Mesothelial cell of epicardium (in vitro differentiated cells): Measurements from ENCODE around the gene RHBDF1. TPM values are rescaled to one million over a fixed set of nuclear protein-coding genes. Genes with fewer than 3 reads are reported as not detected.

Experiments used
- DNase-seq, 2 experiments: peaks; one replicate each; pipeline ENCODE4 v3.0.0; 2021; ENCODE audit warnings: low spot score in 2 of 2; ENCODE audit not compliant: unreplicated experiment in 2 of 2
- H3K27ac Mint-ChIP-seq: 2 replicates; pipeline ENCODE4 v1.8.0; 2021; ENCODE audit warnings: mixed read lengths
- H3K27me3 Mint-ChIP-seq: 2 replicates; pipeline ENCODE4 v1.8.0; 2021; ENCODE audit warnings: low read depth, mixed read lengths
- H3K36me3 Mint-ChIP-seq: 2 replicates; pipeline ENCODE4 v1.8.0; 2021; ENCODE audit warnings: mixed read lengths
- H3K4me1 Mint-ChIP-seq: 2 replicates; pipeline ENCODE4 v1.8.0; 2021; ENCODE audit warnings: mixed read lengths
- H3K4me3 Mint-ChIP-seq: 2 replicates; pipeline ENCODE4 v1.8.0; 2021; ENCODE audit warnings: mild to moderate bottlenecking, moderate library complexity, mixed read lengths
- H3K9me3 Mint-ChIP-seq: 2 replicates; pipeline ENCODE4 v1.8.0; 2021; ENCODE audit warnings: mixed read lengths
- total RNA-seq: library from RNA; stranded (reverse); gene quantifications from 3 replicates; pipeline ENCODE4 v1.2.1, GENCODE V29; 2021
- TF ChIP-seq, protein P1 (sequence below): fragments of 200-600 bp; sonication (generic); IDR thresholded peaks from one replicate; pipeline ENCODE4 v1.5.0; 2021; ENCODE audit warnings: antibody characterized with exemption; ENCODE audit not compliant: unreplicated experiment

RHBDF1 gene
- total RNA-seq, 1 donor from 2014 or later, result 81.2 TPM

DNA sequence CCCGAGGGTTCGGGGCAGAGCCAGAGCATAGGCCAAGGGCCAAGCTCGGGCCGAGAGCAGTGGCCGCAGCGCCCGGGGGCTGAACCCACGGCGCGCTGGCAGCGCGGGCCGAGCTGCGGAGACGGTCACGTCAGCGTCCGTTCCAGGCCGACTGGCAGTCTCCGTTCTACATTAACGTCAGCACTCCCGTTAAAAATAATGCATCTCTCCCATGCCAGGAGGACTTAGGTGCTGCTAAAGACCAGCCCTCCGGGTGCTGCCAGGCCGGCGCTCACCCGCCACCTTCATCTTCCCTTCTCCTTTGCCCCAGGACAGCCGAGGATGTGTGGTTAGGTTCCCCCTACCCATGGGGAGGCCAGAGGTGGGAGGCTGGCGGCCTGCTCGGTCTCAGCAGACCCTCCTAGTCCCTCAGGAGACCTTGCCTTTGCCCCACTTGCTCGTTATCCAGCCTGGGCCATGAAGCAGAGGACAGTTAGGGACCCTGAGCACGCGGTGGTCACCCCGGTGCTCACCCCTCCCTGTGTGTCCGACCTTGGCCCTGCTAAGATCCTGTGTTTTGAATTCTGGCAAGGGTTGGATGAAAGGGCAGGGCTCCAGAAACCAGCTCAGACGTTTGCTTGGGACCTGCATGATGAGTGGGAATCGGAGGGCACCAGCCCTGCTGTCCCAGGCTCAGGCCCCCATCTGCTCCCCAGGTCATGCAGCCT, 6.2 kb upstream of the RHBDF1 start:
- H3K4me1 Mint-ChIP-seq, result peaks cover 37% of the 10 kb centered on the region
- peak overlapping the region; percentile 89 for H3K27ac Mint-ChIP-seq
- H3K36me3 Mint-ChIP-seq, result no peaks in the 10 kb centered on the region
- H3K9me3 Mint-ChIP-seq, result no peaks in the 10 kb centered on the region
- no peaks in the 10 kb centered on the region for H3K27me3 Mint-ChIP-seq
- peak in 1 of 2 experiments; percentile 49 for DNase-seq
- peak overlapping the region; percentile 83 for H3K4me3 Mint-ChIP-seq
- TF ChIP-seq, protein P1, sequence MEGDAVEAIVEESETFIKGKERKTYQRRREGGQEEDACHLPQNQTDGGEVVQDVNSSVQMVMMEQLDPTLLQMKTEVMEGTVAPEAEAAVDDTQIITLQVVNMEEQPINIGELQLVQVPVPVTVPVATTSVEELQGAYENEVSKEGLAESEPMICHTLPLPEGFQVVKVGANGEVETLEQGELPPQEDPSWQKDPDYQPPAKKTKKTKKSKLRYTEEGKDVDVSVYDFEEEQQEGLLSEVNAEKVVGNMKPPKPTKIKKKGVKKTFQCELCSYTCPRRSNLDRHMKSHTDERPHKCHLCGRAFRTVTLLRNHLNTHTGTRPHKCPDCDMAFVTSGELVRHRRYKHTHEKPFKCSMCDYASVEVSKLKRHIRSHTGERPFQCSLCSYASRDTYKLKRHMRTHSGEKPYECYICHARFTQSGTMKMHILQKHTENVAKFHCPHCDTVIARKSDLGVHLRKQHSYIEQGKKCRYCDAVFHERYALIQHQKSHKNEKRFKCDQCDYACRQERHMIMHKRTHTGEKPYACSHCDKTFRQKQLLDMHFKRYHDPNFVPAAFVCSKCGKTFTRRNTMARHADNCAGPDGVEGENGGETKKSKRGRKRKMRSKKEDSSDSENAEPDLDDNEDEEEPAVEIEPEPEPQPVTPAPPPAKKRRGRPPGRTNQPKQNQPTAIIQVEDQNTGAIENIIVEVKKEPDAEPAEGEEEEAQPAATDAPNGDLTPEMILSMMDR, result no peak

DNA sequence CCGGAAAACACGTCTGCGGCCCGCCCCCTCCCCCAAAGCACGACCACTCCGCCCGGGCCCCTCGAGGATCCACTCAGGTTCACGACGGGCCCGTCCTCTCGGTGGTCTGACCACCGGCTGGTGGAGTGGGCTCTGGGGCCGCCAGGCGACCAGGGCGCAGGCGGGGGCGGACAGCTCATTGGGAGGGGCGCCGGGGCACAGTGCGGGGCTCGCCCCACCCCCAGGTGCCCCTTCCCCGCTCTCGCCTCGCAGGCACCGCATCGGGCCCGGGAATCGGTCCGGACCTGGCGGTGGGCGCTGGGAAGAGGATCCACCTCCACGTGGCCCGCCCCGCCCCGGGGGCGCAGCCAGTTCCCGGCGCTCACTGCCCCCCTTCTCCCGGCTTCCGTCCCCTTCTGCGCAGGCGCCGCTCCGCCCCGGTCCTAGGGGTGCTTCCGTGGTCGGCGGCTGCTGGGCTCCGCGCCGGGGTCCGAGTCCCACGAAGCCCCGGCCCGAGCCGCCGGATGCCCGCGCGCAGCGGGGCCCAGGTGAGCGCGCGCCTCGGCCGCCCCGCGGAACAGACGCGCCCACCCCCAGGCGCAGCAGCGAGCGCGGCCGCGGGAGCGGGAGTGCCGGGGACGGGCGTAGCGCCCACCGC, 5.5 kb upstream of the RHBDF1 start, which contains the start of gene MPG:
Gene MPG (plus strand): TSS at position 419 of the 637 bp plus-strand sequence. CDS start 85 bp downstream, at position 504.
- peak within 1 kb of the TSS; percentile 83 for H3K4me3 Mint-ChIP-seq
- TF ChIP-seq, protein P1, result no peak
- H3K27ac Mint-ChIP-seq, result peak within 1 kb of the TSS; percentile 96
- no peaks in the 10 kb centered on the region for H3K9me3 Mint-ChIP-seq
- no peaks in the 10 kb centered on the region for H3K36me3 Mint-ChIP-seq
- peaks cover 39% of the 10 kb centered on the region for H3K4me1 Mint-ChIP-seq
- DNase-seq, result peak; percentile 80 to 90
- no peaks in the 10 kb centered on the region for H3K27me3 Mint-ChIP-seq

DNA sequence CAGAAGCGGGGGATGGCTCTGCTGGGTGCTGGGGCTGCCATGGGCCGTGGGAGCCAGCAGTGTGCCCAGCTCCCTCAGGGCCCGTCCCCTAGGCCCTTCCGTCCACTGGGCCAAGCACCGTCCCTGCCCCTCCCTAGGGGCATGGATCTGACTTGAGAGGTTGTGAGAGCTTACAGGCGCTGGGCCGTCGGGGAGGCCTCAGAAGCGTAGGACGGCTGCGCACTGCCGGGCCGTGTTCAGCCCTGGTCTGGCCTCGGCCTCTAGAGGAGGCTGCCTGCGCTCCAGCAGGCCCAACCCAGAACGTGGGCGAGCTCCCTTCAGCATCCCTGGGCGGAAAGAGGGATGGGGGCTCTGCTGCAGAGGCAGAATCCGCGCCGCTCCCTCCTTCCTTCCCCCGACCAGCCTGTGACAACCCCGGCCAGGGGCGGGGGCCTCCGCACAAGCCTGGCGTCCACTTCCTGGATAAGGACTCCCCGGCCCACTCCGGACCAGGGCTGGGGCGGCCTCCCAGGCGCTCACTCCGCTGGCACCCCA, 4.9 kb upstream of the RHBDF1 start:
- H3K27ac Mint-ChIP-seq, result peak overlapping the region; percentile 96
- H3K9me3 Mint-ChIP-seq, result no peaks in the 10 kb centered on the region
- DNase-seq, result peak in 1 of 2 experiments; percentile 61
- TF ChIP-seq, protein P1, result no peak
- H3K27me3 Mint-ChIP-seq, result no peaks in the 10 kb centered on the region
- no peaks in the 10 kb centered on the region for H3K36me3 Mint-ChIP-seq
- H3K4me1 Mint-ChIP-seq, result peaks cover 41% of the 10 kb centered on the region
- H3K4me3 Mint-ChIP-seq, result peak overlapping the region; percentile 66

DNA sequence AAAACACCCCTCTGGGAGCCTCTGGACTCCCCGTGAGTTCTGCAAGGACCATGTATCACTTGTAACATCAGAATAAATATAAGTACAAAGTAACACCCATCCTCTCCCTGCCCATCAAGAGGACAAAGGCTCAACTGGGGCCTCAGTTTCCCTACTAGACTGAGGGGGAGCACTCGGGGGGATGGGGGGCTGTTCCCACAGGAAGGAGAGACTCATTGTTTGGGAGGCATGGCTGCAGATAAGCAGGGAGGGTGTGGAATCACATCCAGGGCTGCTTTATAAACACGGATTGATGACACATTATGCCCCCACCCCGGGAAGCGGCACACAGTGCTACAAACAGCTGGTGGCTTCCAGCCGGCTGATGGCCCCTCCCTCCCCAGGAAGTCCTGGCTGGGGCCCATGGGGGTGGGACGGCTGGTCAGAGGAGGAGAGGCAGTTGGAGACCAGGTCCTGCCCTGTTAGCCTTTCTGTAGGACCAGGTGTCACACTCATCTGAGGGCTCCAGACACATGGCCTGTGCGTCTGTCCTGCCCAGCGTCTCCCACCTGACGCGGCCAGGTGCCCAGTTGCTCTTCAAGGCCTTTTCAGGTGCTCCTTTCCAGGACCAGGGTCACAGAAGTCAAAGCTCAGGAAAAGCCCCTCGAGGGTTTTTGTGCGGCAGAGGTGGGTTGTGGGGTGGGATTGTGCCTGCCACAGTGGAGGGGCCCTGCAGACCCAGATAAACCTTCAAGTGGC, 4.3 kb upstream of the RHBDF1 start:
- no peak for DNase-seq
- H3K4me1 Mint-ChIP-seq, result peaks cover 42% of the 10 kb centered on the region
- H3K27me3 Mint-ChIP-seq, result no peaks in the 10 kb centered on the region
- no peaks in the 10 kb centered on the region for H3K36me3 Mint-ChIP-seq
- peak overlapping the region; percentile 66 for H3K4me3 Mint-ChIP-seq
- TF ChIP-seq, protein P1, result no peak
- H3K27ac Mint-ChIP-seq, result peak overlapping the region; percentile 96
- H3K9me3 Mint-ChIP-seq, result no peaks in the 10 kb centered on the region
